Glutamatergic neuron (in vitro differentiated cells): ENCODE data around the gene EYS. TPM values are rescaled to one million over a fixed set of nuclear protein-coding genes. Genes with fewer than 3 reads are reported as not detected.

ENCODE experiments used
- DNase-seq: peaks from one replicate; pipeline ENCODE4 v3.0.0; 2022
- H3K27ac Mint-ChIP-seq: one replicate; pipeline ENCODE4 v1.8.0; 2020; ENCODE audit warnings: mild to moderate bottlenecking, mixed read lengths, inconsistent platforms; ENCODE audit not compliant: unreplicated experiment
- H3K27me3 Mint-ChIP-seq: one replicate; pipeline ENCODE4 v1.8.0; 2020; ENCODE audit warnings: mild to moderate bottlenecking, moderate library complexity, mixed read lengths, inconsistent platforms; ENCODE audit not compliant: unreplicated experiment
- H3K36me3 Mint-ChIP-seq: one replicate; pipeline ENCODE4 v1.8.0; 2020; ENCODE audit warnings: mild to moderate bottlenecking, mixed read lengths, inconsistent platforms; ENCODE audit not compliant: unreplicated experiment
- H3K4me1 Mint-ChIP-seq: one replicate; pipeline ENCODE4 v1.8.0; 2020; ENCODE audit warnings: mild to moderate bottlenecking, low read depth, mixed read lengths, inconsistent platforms; ENCODE audit not compliant: unreplicated experiment
- H3K4me3 Mint-ChIP-seq: one replicate; pipeline ENCODE4 v1.8.0; 2020; ENCODE audit warnings: mild to moderate bottlenecking, mixed read lengths, inconsistent platforms; ENCODE audit not compliant: unreplicated experiment
- H3K9me3 Mint-ChIP-seq: one replicate; pipeline ENCODE4 v1.8.0; 2020; ENCODE audit warnings: mild to moderate bottlenecking, moderate library complexity, mixed read lengths, inconsistent platforms; ENCODE audit not compliant: unreplicated experiment
- total RNA-seq: library from RNA; stranded (reverse); fragmentation: NEBNext Ultra II Directional; extraction: Animal tissue kit (Norgen Biotek cat#: 25700); gene quantifications from one replicate; pipeline ENCODE4 v1.2.1, GENCODE V29; 2021; ENCODE audit not compliant: unreplicated experiment
- TF ChIP-seq, protein P1 (sequence below): fragments of 200-600 bp; sonication (generic); IDR thresholded peaks from one replicate; pipeline ENCODE4 v1.5.0; 2021; ENCODE audit not compliant: partially characterized antibody, unreplicated experiment

EYS gene
- total RNA-seq, 1 donor from 2014 or later = 13.2 TPM

DNA sequence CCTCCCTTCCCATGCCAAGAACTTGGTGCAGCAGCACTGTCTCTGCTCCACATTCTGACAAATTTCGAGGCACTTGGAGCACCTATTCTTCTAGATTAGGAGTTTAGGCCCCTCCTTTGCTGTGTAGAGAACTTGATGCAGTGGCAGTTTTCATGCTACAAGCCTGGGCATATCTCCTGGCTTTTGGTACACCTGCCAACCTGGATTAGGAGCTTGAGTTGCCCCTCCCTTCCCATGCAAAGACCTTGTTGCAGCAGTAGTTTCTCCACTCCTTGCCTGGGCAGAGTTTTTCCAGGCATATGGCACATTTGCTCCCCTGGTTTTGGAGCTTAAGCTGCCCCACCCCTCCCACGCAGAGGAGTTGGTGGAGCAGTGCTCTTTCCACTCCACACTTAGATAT is 956.1 kb downstream of the EYS start:
- Mint-ChIP-seq H3K27ac (no peak overlapping the region), H3K36me3 (no peaks in the 10 kb centered on the region), H3K4me3 (no peak overlapping the region), H3K9me3 (no peaks in the 10 kb centered on the region), H3K27me3 (no peaks in the 10 kb centered on the region), H3K4me1 (no peaks in the 10 kb centered on the region)
- TF ChIP-seq, protein P1, sequence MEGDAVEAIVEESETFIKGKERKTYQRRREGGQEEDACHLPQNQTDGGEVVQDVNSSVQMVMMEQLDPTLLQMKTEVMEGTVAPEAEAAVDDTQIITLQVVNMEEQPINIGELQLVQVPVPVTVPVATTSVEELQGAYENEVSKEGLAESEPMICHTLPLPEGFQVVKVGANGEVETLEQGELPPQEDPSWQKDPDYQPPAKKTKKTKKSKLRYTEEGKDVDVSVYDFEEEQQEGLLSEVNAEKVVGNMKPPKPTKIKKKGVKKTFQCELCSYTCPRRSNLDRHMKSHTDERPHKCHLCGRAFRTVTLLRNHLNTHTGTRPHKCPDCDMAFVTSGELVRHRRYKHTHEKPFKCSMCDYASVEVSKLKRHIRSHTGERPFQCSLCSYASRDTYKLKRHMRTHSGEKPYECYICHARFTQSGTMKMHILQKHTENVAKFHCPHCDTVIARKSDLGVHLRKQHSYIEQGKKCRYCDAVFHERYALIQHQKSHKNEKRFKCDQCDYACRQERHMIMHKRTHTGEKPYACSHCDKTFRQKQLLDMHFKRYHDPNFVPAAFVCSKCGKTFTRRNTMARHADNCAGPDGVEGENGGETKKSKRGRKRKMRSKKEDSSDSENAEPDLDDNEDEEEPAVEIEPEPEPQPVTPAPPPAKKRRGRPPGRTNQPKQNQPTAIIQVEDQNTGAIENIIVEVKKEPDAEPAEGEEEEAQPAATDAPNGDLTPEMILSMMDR = no peak
- no peak for DNase-seq

GRCh38 chr6:64737418-64737817 is 969.6 kb downstream of the EYS start:
- TF ChIP-seq, protein P1 = no peak
- no peak overlapping the region for H3K4me3 Mint-ChIP-seq
- DNase-seq = no peak
- H3K27me3 Mint-ChIP-seq = no peaks in the 10 kb centered on the region
- H3K27ac Mint-ChIP-seq = no peak overlapping the region
- H3K36me3 Mint-ChIP-seq = no peaks in the 10 kb centered on the region
- H3K9me3 Mint-ChIP-seq = no peaks in the 10 kb centered on the region
- H3K4me1 Mint-ChIP-seq = no peaks in the 10 kb centered on the region

DNA sequence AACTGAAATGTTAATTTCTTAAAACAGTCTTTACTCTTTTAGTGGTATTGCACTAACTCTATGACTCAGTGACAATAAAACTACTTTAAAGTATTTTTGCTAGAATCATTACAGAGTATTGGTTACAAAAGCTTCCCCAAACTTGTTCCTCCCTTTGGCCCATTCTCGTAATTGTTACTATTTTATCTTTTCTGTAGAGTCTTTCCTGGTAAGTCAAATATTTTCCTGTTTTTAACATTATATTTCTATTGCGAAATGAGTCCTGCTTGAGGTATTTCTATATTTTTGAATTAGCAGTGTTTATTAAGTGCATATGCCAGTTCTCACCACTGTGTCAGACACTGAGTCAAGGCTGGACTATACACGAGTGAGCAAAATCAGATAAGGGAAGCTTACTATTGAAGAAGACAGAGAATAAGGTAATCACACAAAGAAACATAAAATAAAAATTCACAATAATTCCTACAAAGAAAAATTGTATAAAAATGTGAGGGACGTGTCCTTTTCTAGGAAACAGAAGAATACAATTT is 970.5 kb downstream of the EYS start:
- Mint-ChIP-seq H3K4me1 (no peaks in the 10 kb centered on the region), H3K4me3 (no peak overlapping the region), H3K27me3 (no peaks in the 10 kb centered on the region), H3K36me3 (no peaks in the 10 kb centered on the region), H3K9me3 (no peaks in the 10 kb centered on the region), H3K27ac (no peak overlapping the region)
- DNase-seq = no peak
- TF ChIP-seq, protein P1 = no peak

- H3K27ac Mint-ChIP-seq = no peak overlapping the region
These were observed 973.6 kb downstream of the EYS start for GRCh38 chr6:64733433-64733832.

DNA sequence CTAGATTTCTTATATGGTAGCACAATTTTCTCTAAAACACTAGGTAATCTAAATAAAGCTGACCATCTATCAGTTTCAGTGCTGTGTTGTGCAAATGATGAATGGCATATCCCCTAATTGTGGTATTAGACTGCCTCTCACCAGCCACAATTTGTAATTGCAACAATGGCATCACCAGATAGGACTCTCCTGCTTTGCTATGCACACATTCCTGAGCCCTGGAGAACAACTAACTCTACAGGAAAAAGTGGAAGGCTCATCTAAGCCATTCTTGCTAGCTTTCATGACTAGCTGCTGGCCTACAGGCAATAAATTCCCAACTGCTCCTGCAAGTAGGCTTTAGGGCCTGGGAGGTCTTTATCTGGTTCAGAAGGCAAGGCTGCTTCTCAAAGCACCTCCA is 974.1 kb downstream of the EYS start:
- Mint-ChIP-seq H3K27ac (no peak overlapping the region), H3K4me1 (no peaks in the 10 kb centered on the region), H3K4me3 (no peak overlapping the region), H3K36me3 (no peaks in the 10 kb centered on the region), H3K27me3 (no peaks in the 10 kb centered on the region), H3K9me3 (no peaks in the 10 kb centered on the region)
- TF ChIP-seq, protein P1 = no peak
- DNase-seq = no peak

More at GRCh38 chr6:64733433-64733832, 973.6 kb downstream of the EYS start:
- TF ChIP-seq, protein P1 = no peak
- Mint-ChIP-seq H3K4me1 (no peaks in the 10 kb centered on the region), H3K36me3 (no peaks in the 10 kb centered on the region), H3K9me3 (no peaks in the 10 kb centered on the region), H3K27me3 (no peaks in the 10 kb centered on the region), H3K4me3 (no peak overlapping the region)
- no peak for DNase-seq
